K562 (cell line): ENCODE data around the gene STX3. TPM values are rescaled to one million over a fixed set of nuclear protein-coding genes. Genes with fewer than 3 reads are reported as not detected.

Source experiments
- AFF4 ChIP-seq: sonication (generic); formaldehyde crosslinking; IDR thresholded peaks from 2 replicates; pipeline ENCODE4 v1.8.0; 2023; ENCODE audit warnings: mild to moderate bottlenecking, missing genetic modification reagents
- ARHGAP35 ChIP-seq: fragments of 450-650 bp; IDR thresholded peaks from 2 replicates; pipeline ENCODE4 v1.6.1; 2018; ENCODE audit not compliant: partially characterized antibody
- E2F8 ChIP-seq: fragments of 450-650 bp; IDR thresholded peaks from 2 replicates; pipeline ENCODE4 v1.7.1; 2018; ENCODE audit warnings: mild to moderate bottlenecking, low read depth; ENCODE audit not compliant: partially characterized antibody
- FOSL1 ChIP-seq: fragments of 200-800 bp; sonication (Bioruptor generic); conservative IDR thresholded peaks from 2 replicates; pipeline ENCODE4 v1.6.1; 2016; ENCODE audit warnings: missing genetic modification characterization, missing compliant biosample characterization
- HBP1 ChIP-seq: fragments of 450-650 bp; formaldehyde crosslinking; IDR thresholded peaks from 2 replicates; pipeline ENCODE4 v1.4.0; 2022; ENCODE audit warnings: missing genetic modification characterization
- HMBOX1 ChIP-seq: sonication (generic); IDR thresholded peaks from 2 replicates; pipeline ENCODE4 v1.6.1; 2016
- KDM1A ChIP-seq, 2 experiments: fragments of 450-650 bp; IDR thresholded peaks; 2 replicates each; pipeline ENCODE4 v1.6.1; 2016; ENCODE audit warnings: mild to moderate bottlenecking in 2 of 2
- MIER1 ChIP-seq: fragments of 450-650 bp; IDR thresholded peaks from 2 replicates; pipeline ENCODE4 v1.6.1; 2016; ENCODE audit warnings: antibody characterized with exemption, mild to moderate bottlenecking, low read depth
- PCBP1 ChIP-seq: fragments of 200-400 bp; formaldehyde crosslinking; IDR thresholded peaks from 2 replicates; pipeline ENCODE4 v1.6.1; 2018; ENCODE audit warnings: mild to moderate bottlenecking, low read depth, low read length; ENCODE audit not compliant: poor library complexity, severe bottlenecking
- PTBP1 ChIP-seq: fragments of 200-400 bp; formaldehyde crosslinking; IDR thresholded peaks from 2 replicates; pipeline ENCODE4 v1.6.1; 2017; ENCODE audit warnings: low read depth, low read length
- SMAD3 ChIP-seq: fragments of 450-650 bp; formaldehyde crosslinking; conservative IDR thresholded peaks from 2 replicates; pipeline ENCODE4 v1.4.0; 2020; ENCODE audit warnings: mild to moderate bottlenecking
- SRSF1 ChIP-seq: fragments of 200-400 bp; formaldehyde crosslinking; IDR thresholded peaks from 2 replicates; pipeline ENCODE4 v1.6.1; 2017; ENCODE audit warnings: mild to moderate bottlenecking, low read depth, low read length, moderate library complexity
- THRA ChIP-seq: fragments of 450-650 bp; IDR thresholded peaks from 2 replicates; pipeline ENCODE4 v1.6.1; 2017; ENCODE audit warnings: mild to moderate bottlenecking, moderate library complexity
- ZNF175 ChIP-seq: fragments of 200-800 bp; sonication (Bioruptor generic); IDR thresholded peaks from 2 replicates; pipeline ENCODE4 v1.6.1; 2016; ENCODE audit warnings: low read depth, mild to moderate bottlenecking, missing genetic modification characterization, missing compliant biosample characterization
- ZNF354B ChIP-seq: fragments of 250-450 bp; sonication (Bioruptor Pico); IDR thresholded peaks from 2 replicates; pipeline ENCODE4 v1.4.0; 2020
- ZNF507 ChIP-seq: conservative IDR thresholded peaks from 2 replicates; pipeline ENCODE4 v1.6.1; 2017; ENCODE audit warnings: missing genetic modification characterization, missing compliant biosample characterization
- polyA plus RNA-seq, 8 experiments: library from polyadenylated mRNA; depleted of rRNA in 4 of 8; stranded (reverse) in 5 of 8; unstranded in 3 of 8; fragments of >200 nt; fragmentation: Nextera tagmentation in 2 of 8; fragmentation: Illumina TruSeq in 1 of 8; extraction: Ambion mirVana in 2 of 8; extraction: Trizol in 1 of 8; gene quantifications; 2 replicates each; pipeline versions ENCODE4 v1.2.1 to v1.2.3, GENCODE V29; 2011 to 2014; ENCODE audit warnings: inconsistent platforms in 1 of 8, missing spikeins in 1 of 8
- total RNA-seq, 7 experiments: library from RNA; depleted of rRNA in 6 of 7; stranded (reverse); fragments of >200 nt in 6 of 7; fragmentation: Illumina TruSeq in 2 of 7; extraction: Trizol in 2 of 7; gene quantifications; 2 replicates each; pipeline versions ENCODE4 v1.2.1 to v1.2.3, GENCODE V29; 2011 to 2021; ENCODE audit warnings: low replicate concordance in 1 of 7

Gene STX3
- total and polyA plus RNA-seq, 9 of the 15 experiments (the other 6 are each of a cell fraction or from before 2014, with no cell fraction given) = 12.0 to 91.6 (median 48.7) TPM

GRCh38 chr11:59755701-59756557 lies 753 bp downstream of the STX3 start (continued):
- TF ChIP-seq THRA (no peak), PCBP1 (peak; percentile 0), KDM1A (IDR thresholded peaks at IDR 0.05) (peak; percentile 75 to 80), SRSF1 (no peak), SMAD3 (CRISPR knock-in tag) (no peak), PTBP1 (no peak), HBP1 (CRISPR knock-in tag) (no peak), HMBOX1 (no peak), FOSL1 (tag) (peak; percentile 98), MIER1 (no peak), ZNF175 (CRISPR knock-in tag) (no peak), E2F8 (peak; percentile 28), ARHGAP35 (no peak), AFF4 (CRISPR knock-in tag) (peak; percentile 22; the same call in 1 of the 2 replicates), ZNF354B (CRISPR knock-in tag) (no peak), ZNF507 (no peak)
